Astrocyte (in vitro differentiated cells and primary cell): Measurements from ENCODE around the gene HBA1. TPM values are rescaled to one million over a fixed set of nuclear protein-coding genes. Genes with fewer than 3 reads are reported as not detected.
A peak's percentile ranks its signal among the peaks of the same experiment; 100 is the strongest.
"Not testable (repeated sequence)": the region's sequence is repeated elsewhere in the genome, so short reads cannot be mapped to it uniquely, and the experiment has no call there.

Source experiments
- DNase-seq: peaks from one replicate; pipeline ENCODE4 v3.0.0-alpha.2; 2010; ENCODE audit warnings: low read depth
- FAIRE-seq: peaks from 2 replicates; lab custom pipeline; 2011; peaks lifted over from hg19 to GRCh38; lab: Jason Lieb, UNC
- H2AFZ ChIP-seq: 2 replicates; pipeline ENCODE4 v1.6.0; 2012; ENCODE audit warnings: low read depth, low read length, inconsistent platforms
- H3K27ac ChIP-seq: 2 replicates; pipeline ENCODE4 v1.5.1; 2011; ENCODE audit warnings: low read depth, low read length, inconsistent platforms
- H3K27me3 ChIP-seq: 2 replicates; pipeline ENCODE4 v1.6.0; 2011; ENCODE audit warnings: low read length, inconsistent platforms; ENCODE audit not compliant: insufficient read depth
- H3K36me3 ChIP-seq: 2 replicates; pipeline ENCODE4 v1.5.1; 2011; ENCODE audit warnings: low read length, inconsistent platforms; ENCODE audit not compliant: insufficient read depth
- H3K4me1 ChIP-seq: 2 replicates; pipeline ENCODE4 v1.5.1; 2011; ENCODE audit warnings: low read length, inconsistent platforms; ENCODE audit not compliant: insufficient read depth
- H3K4me2 ChIP-seq: 2 replicates; pipeline ENCODE4 v1.6.0; 2012; ENCODE audit warnings: low read length, inconsistent platforms
- H3K4me3 ChIP-seq: 2 replicates; pipeline ENCODE4 v1.5.1; 2011; ENCODE audit warnings: low read depth, mild to moderate bottlenecking, low read length, inconsistent platforms; ENCODE audit not compliant: insufficient read depth
- H3K79me2 ChIP-seq: 2 replicates; pipeline ENCODE4 v1.6.0; 2012; ENCODE audit warnings: mild to moderate bottlenecking, low read length, inconsistent platforms; ENCODE audit not compliant: insufficient read depth
- H3K9ac ChIP-seq: 2 replicates; pipeline ENCODE4 v1.6.0; 2012; ENCODE audit warnings: mild to moderate bottlenecking, low read length, inconsistent platforms
- H3K9me3 ChIP-seq: 2 replicates; pipeline ENCODE4 v1.5.1; 2012; ENCODE audit warnings: low read depth, mild to moderate bottlenecking, low read length, inconsistent platforms; ENCODE audit not compliant: insufficient read depth
- H4K20me1 ChIP-seq: 2 replicates; pipeline ENCODE4 v1.6.0; 2012; ENCODE audit warnings: low read length, inconsistent platforms; ENCODE audit not compliant: insufficient read depth
- H3K27ac Mint-ChIP-seq: one replicate; pipeline ENCODE4 v1.8.0; 2021; ENCODE audit warnings: mild to moderate bottlenecking, mixed read lengths; ENCODE audit not compliant: unreplicated experiment
- H3K27me3 Mint-ChIP-seq: one replicate; pipeline ENCODE4 v1.8.0; 2021; ENCODE audit warnings: low read depth, mixed read lengths; ENCODE audit not compliant: unreplicated experiment
- H3K36me3 Mint-ChIP-seq: one replicate; pipeline ENCODE4 v1.8.0; 2021; ENCODE audit warnings: low read depth, mixed read lengths; ENCODE audit not compliant: unreplicated experiment
- H3K4me1 Mint-ChIP-seq: one replicate; pipeline ENCODE4 v1.8.0; 2021; ENCODE audit warnings: low read depth, mixed read lengths; ENCODE audit not compliant: unreplicated experiment
- H3K4me3 Mint-ChIP-seq: one replicate; pipeline ENCODE4 v1.8.0; 2021; ENCODE audit warnings: mild to moderate bottlenecking, moderate library complexity, mixed read lengths; ENCODE audit not compliant: unreplicated experiment
- H3K9me3 Mint-ChIP-seq: one replicate; pipeline ENCODE4 v1.8.0; 2021; ENCODE audit warnings: mild to moderate bottlenecking, mixed read lengths; ENCODE audit not compliant: unreplicated experiment
- EZH2 ChIP-seq: IDR thresholded peaks from 2 replicates; pipeline ENCODE4 v1.6.1; 2012; ENCODE audit warnings: mild to moderate bottlenecking, low read length, inconsistent platforms; ENCODE audit not compliant: insufficient read depth
- total RNA-seq: library from RNA; stranded (reverse); gene quantifications from 2 replicates; pipeline ENCODE4 v1.2.1, GENCODE V29; 2021
- TF ChIP-seq, protein P1 (sequence below): IDR thresholded peaks from 2 replicates; pipeline ENCODE4 v1.5.1; 2011; ENCODE audit warnings: low read depth, mild to moderate bottlenecking, inconsistent platforms, low read length, moderate library complexity; ENCODE audit not compliant: insufficient read depth

The HBA1 gene
- total RNA-seq, 1 donor from 2014 or later = not detected

GRCh38 chr16:169014-169413 is 7.5 kb upstream of the HBA1 start:
- no peak overlapping the region for H2AFZ ChIP-seq
- DNase-seq (no peak), FAIRE-seq (no peak)
- Mint-ChIP-seq H3K27ac (peak overlapping the region; percentile 26), H3K4me3 (no peak overlapping the region), H3K9me3 (peaks cover 6% of the 10 kb centered on the region), H3K27me3 (peaks cover 48% of the 10 kb centered on the region), H3K4me1 (peaks cover 2% of the 10 kb centered on the region), H3K36me3 (no peaks in the 10 kb centered on the region)
- H4K20me1 ChIP-seq = no peaks in the 10 kb centered on the region
- no peak overlapping the region for H3K27ac ChIP-seq
- TF ChIP-seq, protein P1, sequence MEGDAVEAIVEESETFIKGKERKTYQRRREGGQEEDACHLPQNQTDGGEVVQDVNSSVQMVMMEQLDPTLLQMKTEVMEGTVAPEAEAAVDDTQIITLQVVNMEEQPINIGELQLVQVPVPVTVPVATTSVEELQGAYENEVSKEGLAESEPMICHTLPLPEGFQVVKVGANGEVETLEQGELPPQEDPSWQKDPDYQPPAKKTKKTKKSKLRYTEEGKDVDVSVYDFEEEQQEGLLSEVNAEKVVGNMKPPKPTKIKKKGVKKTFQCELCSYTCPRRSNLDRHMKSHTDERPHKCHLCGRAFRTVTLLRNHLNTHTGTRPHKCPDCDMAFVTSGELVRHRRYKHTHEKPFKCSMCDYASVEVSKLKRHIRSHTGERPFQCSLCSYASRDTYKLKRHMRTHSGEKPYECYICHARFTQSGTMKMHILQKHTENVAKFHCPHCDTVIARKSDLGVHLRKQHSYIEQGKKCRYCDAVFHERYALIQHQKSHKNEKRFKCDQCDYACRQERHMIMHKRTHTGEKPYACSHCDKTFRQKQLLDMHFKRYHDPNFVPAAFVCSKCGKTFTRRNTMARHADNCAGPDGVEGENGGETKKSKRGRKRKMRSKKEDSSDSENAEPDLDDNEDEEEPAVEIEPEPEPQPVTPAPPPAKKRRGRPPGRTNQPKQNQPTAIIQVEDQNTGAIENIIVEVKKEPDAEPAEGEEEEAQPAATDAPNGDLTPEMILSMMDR = no peak
- no peak for TF ChIP-seq EZH2
- peaks cover 38% of the 10 kb centered on the region for H3K27me3 ChIP-seq
- H3K9ac ChIP-seq = no peak overlapping the region
- no peaks in the 10 kb centered on the region for H3K36me3 ChIP-seq
- H3K9me3 ChIP-seq = peaks cover 2% of the 10 kb centered on the region
- H3K4me1 ChIP-seq = peaks cover 6% of the 10 kb centered on the region
- H3K79me2 ChIP-seq = no peaks in the 10 kb centered on the region
- no peak overlapping the region for H3K4me3 ChIP-seq
- no peak overlapping the region for H3K4me2 ChIP-seq

- not testable (repeated sequence) for H3K4me3 ChIP-seq, H3K4me1 Mint-ChIP-seq, H4K20me1 ChIP-seq, H3K4me2 ChIP-seq, H3K27ac ChIP-seq, H2AFZ ChIP-seq, DNase-seq, FAIRE-seq, H3K4me3 Mint-ChIP-seq, H3K4me1 ChIP-seq, H3K9me3 Mint-ChIP-seq, H3K9me3 ChIP-seq, H3K36me3 Mint-ChIP-seq, H3K79me2 ChIP-seq, H3K27ac Mint-ChIP-seq, H3K36me3 ChIP-seq, H3K9ac ChIP-seq
- H3K27me3 ChIP-seq = peaks cover 45% of the 10 kb centered on the region
- H3K27me3 Mint-ChIP-seq = peaks cover 57% of the 10 kb centered on the region
Observed at GRCh38 chr16:170088-170507, 6.4 kb upstream of the HBA1 start.

DNA sequence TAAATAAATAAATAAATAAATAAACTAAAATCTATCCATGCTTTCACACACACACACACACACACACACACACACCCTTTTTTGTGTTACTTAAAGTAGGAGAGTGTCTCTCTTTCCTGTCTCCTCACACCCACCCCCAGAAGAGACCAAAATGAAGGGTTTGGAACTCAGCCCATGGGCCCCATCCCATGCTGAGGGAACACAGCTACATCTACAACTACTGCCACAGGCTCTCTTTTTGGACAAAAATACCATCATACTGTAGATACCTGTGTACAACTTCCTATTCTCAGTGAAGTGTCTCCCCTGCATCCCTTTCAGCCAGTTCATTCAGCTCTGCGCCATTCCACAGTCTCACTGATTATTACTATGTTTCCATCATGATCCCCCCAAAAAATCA is 5.7 kb upstream of the HBA1 start:
- H2AFZ ChIP-seq = no peak overlapping the region
- H3K36me3 ChIP-seq = no peaks in the 10 kb centered on the region
- H3K4me1 ChIP-seq = no peaks in the 10 kb centered on the region
- peaks cover 12% of the 10 kb centered on the region for H4K20me1 ChIP-seq
- no peak overlapping the region for H3K4me3 ChIP-seq
- peaks cover 2% of the 10 kb centered on the region for H3K4me1 Mint-ChIP-seq
- no peak overlapping the region for H3K27ac ChIP-seq
- H3K4me3 Mint-ChIP-seq = no peak overlapping the region
- no peaks in the 10 kb centered on the region for H3K79me2 ChIP-seq
- peaks cover 2% of the 10 kb centered on the region for H3K9me3 ChIP-seq
- H3K27ac Mint-ChIP-seq = no peak overlapping the region
- H3K4me2 ChIP-seq = no peak overlapping the region
- TF ChIP-seq EZH2 = no peak
- TF ChIP-seq, protein P1 = no peak
- H3K9me3 Mint-ChIP-seq = peaks cover 6% of the 10 kb centered on the region
- DNase-seq (no peak), FAIRE-seq (no peak)
- H3K36me3 Mint-ChIP-seq = peaks cover 2% of the 10 kb centered on the region
- H3K27me3 ChIP-seq = peaks cover 44% of the 10 kb centered on the region
- peaks cover 60% of the 10 kb centered on the region for H3K27me3 Mint-ChIP-seq
- no peak overlapping the region for H3K9ac ChIP-seq

DNA sequence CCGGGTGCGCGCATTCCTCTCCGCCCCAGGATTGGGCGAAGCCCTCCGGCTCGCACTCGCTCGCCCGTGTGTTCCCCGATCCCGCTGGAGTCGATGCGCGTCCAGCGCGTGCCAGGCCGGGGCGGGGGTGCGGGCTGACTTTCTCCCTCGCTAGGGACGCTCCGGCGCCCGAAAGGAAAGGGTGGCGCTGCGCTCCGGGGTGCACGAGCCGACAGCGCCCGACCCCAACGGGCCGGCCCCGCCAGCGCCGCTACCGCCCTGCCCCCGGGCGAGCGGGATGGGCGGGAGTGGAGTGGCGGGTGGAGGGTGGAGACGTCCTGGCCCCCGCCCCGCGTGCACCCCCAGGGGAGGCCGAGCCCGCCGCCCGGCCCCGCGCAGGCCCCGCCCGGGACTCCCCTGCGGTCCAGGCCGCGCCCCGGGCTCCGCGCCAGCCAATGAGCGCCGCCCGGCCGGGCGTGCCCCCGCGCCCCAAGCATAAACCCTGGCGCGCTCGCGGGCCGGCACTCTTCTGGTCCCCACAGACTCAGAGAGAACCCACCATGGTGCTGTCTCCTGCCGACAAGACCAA is 4.0 kb upstream of the HBA1 start, which contains the start of gene HBA2:
TSS of gene HBA2 (plus strand) at position 503 of the 568 bp plus-strand sequence. CDS start at position 540, 37 bp downstream.
- not testable (repeated sequence) for H3K27ac ChIP-seq, H3K4me2 ChIP-seq, H3K79me2 ChIP-seq, H3K9me3 ChIP-seq, DNase-seq, H3K36me3 ChIP-seq, H2AFZ ChIP-seq, H3K4me1 ChIP-seq, FAIRE-seq, H3K4me3 Mint-ChIP-seq, H3K4me3 ChIP-seq, H3K9ac ChIP-seq, H3K4me1 Mint-ChIP-seq, H3K9me3 Mint-ChIP-seq, H3K27ac Mint-ChIP-seq, H3K36me3 Mint-ChIP-seq
- peaks cover 13% of the 10 kb centered on the region for H4K20me1 ChIP-seq
- peaks cover 53% of the 10 kb centered on the region for H3K27me3 Mint-ChIP-seq
- H3K27me3 ChIP-seq = peaks cover 33% of the 10 kb centered on the region
